Prostate gland (tissue), 2 donors: Measurements from ENCODE around the gene RAB8B. TPM values are rescaled to one million over a fixed set of nuclear protein-coding genes. Genes with fewer than 3 reads are reported as not detected.

ENCODE experiments used
- DNase-seq: peaks from one replicate; pipeline ENCODE4 v3.0.0-alpha.2; 2019; ENCODE audit warnings: low spot score
- H3K27ac ChIP-seq, 2 donors: fragments of 200-600 bp; sonication (generic); 2 replicates each; pipeline ENCODE4 v1.5.1; 2017 to 2019
- H3K27me3 ChIP-seq: fragments of 200-600 bp; sonication (generic); replicated peaks from 2 replicates; pipeline ENCODE4 v1.5.1; 2019; ENCODE audit not compliant: insufficient read depth
- H3K36me3 ChIP-seq, 2 donors: fragments of 200-600 bp; sonication (generic); 1 replicate in 1 of 2; 2 replicates in 1 of 2; pipeline versions ENCODE4 v1.5.1 to v1.8.1; 2017 to 2019
- H3K4me1 ChIP-seq: fragments of 200-600 bp; sonication (generic); replicated peaks from 2 replicates; pipeline ENCODE4 v1.5.1; 2019
- H3K4me3 ChIP-seq, 2 donors: fragments of 200-600 bp; sonication (generic); 2 replicates each; pipeline ENCODE4 v1.5.1; 2017 to 2019
- H3K9me3 ChIP-seq: fragments of 200-600 bp; sonication (generic); 2 replicates; pipeline ENCODE4 v1.5.1; 2017
- POLR2A ChIP-seq: fragments of 450-650 bp; IDR thresholded peaks from one replicate; pipeline ENCODE4 v1.6.1; 2016; ENCODE audit warnings: antibody characterized with exemption, mild to moderate bottlenecking
- POLR2AphosphoS5 ChIP-seq: sonication (generic); formaldehyde crosslinking; IDR thresholded peaks from one replicate; pipeline ENCODE4 v1.6.1; 2017; ENCODE audit warnings: antibody characterized with exemption
- WGBS: methylation state at CpG from one replicate; pipeline ENCODE4 v1.1.5; 2018; 5-methylcytosine and 5-hydroxymethylcytosine counted together
- intact Hi-C: fragments of 100-400 bp; cut with DNase I; formaldehyde crosslinking; loops from one replicate; pipeline ENCODE4 v1.14.2; 2022
- total RNA-seq, 2 donors: library from RNA; depleted of rRNA; stranded (reverse); fragments of >200 nt; gene quantifications; one replicate each; pipeline ENCODE4 v1.1.0, GENCODE V29; 2016
- TF ChIP-seq, protein P1 (sequence below), 4 experiments: fragments of 200-600 bp in 2 of 4; fragments of 450-650 bp in 2 of 4; sonication (generic) in 2 of 4; IDR thresholded peaks; 1 replicate in 3 of 4; 2 replicates in 1 of 4; pipeline ENCODE4 v1.5.1; 2016 to 2019; ENCODE audit warnings: antibody characterized with exemption in 4 of 4, mild to moderate bottlenecking in 2 of 4, moderate library complexity in 2 of 4

Gene RAB8B
- total RNA-seq, 2 donors from 2014 or later, result 18.5 to 29.2 TPM

DNA sequence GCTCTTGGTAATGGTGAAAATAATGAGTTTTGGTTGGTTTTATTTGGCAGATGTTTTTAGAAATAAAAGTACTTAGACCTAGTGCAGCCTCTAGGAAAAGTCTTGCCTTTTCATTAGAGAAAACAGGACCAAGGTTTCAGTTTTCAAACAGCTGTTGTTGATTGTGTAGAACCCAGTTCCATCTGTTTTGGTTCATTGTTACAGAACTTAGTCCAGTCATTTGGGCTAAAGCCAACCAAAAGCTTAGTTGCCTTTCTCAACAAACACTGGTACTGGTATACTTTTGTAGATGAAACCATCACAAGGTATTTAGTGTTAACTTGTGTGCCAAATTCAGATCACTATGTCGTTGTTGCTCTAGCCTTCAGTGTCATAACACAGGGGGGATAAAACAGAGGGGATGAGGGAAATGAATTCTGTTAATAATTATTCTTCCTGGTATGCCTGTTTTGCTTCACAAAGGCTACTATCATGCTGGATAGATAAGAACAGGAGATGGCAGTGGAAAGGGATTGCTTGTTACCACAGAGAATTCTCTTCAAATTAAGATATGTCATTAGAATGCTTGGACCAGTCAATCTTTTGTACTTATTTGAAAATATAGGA, 75.4 kb downstream of the RAB8B start:
- H3K4me3 ChIP-seq, result no peak overlapping the region
- no peak for TF ChIP-seq POLR2AphosphoS5
- TF ChIP-seq, protein P1, sequence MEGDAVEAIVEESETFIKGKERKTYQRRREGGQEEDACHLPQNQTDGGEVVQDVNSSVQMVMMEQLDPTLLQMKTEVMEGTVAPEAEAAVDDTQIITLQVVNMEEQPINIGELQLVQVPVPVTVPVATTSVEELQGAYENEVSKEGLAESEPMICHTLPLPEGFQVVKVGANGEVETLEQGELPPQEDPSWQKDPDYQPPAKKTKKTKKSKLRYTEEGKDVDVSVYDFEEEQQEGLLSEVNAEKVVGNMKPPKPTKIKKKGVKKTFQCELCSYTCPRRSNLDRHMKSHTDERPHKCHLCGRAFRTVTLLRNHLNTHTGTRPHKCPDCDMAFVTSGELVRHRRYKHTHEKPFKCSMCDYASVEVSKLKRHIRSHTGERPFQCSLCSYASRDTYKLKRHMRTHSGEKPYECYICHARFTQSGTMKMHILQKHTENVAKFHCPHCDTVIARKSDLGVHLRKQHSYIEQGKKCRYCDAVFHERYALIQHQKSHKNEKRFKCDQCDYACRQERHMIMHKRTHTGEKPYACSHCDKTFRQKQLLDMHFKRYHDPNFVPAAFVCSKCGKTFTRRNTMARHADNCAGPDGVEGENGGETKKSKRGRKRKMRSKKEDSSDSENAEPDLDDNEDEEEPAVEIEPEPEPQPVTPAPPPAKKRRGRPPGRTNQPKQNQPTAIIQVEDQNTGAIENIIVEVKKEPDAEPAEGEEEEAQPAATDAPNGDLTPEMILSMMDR (IDR thresholded peaks at IDR 0.05), result no peak
- TF ChIP-seq POLR2A, result no peak
- no peak for DNase-seq
- H3K27me3 ChIP-seq, result no peaks in the 10 kb centered on the region
- no peaks in the 10 kb centered on the region for H3K9me3 ChIP-seq
- WGBS, result 47% methylated on average over 1 of the region's 1 CpG
- H3K27ac ChIP-seq, result no peak overlapping the region
- no peaks in the 10 kb centered on the region for H3K36me3 ChIP-seq
- no peaks in the 10 kb centered on the region for H3K4me1 ChIP-seq
- intact Hi-C loops, result no loop called here

DNA sequence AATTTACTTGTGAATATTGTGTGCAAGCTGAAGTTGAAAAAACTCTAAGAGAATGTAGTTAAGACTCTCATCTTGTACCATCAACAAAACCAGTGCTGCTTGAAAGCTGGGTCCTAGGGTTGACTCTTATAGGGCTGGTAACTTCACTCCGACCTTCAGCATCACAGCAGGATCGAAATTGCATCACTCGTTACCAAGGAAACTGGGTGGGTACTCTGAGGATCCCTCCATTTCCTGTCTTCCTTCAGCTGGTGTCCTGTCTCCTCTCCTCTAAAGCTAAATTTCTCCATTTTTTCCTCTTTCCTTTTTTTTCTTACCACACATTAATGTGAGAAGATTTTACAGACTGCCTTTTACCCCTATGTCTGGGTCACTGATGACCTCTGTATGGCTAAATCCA, 85.0 kb downstream of the RAB8B start:
- WGBS, result 85% methylated on average over 3 of the region's 3 CpGs
- Histone ChIP-seq H3K4me1 (no peaks in the 10 kb centered on the region), H3K27me3 (no peaks in the 10 kb centered on the region), H3K4me3 (no peak overlapping the region), H3K27ac (no peak overlapping the region), H3K36me3 (no peaks in the 10 kb centered on the region), H3K9me3 (no peaks in the 10 kb centered on the region)
- no peak for DNase-seq
- TF ChIP-seq POLR2AphosphoS5 (no peak), POLR2A (no peak)
- TF ChIP-seq, protein P1 (IDR thresholded peaks at IDR 0.05), result no peak
- intact Hi-C loops, result no loop called here

DNA sequence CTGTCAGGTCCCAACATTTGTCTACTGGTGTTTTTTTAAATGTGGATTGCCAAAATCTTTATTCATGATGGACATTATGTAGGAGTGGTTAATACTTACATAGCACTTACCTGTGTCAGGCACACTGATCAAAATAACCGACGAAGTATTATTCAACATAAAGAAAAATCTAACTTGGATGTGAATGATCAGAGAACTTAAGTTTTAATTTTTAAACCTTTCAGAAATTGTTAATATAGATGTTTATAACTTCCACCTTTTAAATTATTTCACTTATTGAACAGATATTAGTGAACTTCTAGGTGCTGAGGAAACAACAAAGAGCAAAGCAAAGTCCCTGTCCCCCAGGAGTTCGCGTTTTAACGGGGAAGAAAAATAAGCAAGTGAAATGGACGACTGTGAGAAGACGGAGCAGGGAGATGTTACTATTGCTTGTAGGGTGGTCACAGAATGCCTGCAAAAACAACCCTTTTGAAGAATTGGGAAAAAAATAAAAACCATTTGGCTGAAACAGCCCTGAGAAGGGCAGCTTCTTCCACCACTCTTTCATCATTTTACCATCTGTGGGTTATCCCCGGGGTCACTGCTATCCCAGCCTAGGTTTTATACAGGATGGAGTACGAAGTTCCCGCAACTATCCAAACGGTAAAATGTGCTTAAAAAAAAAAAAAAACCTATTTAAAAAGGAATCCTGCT, 87.1 kb downstream of the RAB8B start:
- H3K27me3 ChIP-seq, result no peaks in the 10 kb centered on the region
- no peak for DNase-seq
- no peaks in the 10 kb centered on the region for H3K4me1 ChIP-seq
- intact Hi-C loops, result loop anchor here (2.0 kb wide), 1 partner anchor 88 kb away; the partner anchor contains the start of gene RAB8B
- no peaks in the 10 kb centered on the region for H3K9me3 ChIP-seq
- 9% methylated on average over 11 of the region's 11 CpGs for WGBS
- H3K27ac ChIP-seq, result peak overlapping the region; percentile 92 to 96
- H3K36me3 ChIP-seq, result no peaks in the 10 kb centered on the region
- peak overlapping the region; percentile 90 to 97 for H3K4me3 ChIP-seq
- TF ChIP-seq POLR2A (no peak), POLR2AphosphoS5 (no peak)
- TF ChIP-seq, protein P1 (IDR thresholded peaks at IDR 0.05), result no peak

DNA sequence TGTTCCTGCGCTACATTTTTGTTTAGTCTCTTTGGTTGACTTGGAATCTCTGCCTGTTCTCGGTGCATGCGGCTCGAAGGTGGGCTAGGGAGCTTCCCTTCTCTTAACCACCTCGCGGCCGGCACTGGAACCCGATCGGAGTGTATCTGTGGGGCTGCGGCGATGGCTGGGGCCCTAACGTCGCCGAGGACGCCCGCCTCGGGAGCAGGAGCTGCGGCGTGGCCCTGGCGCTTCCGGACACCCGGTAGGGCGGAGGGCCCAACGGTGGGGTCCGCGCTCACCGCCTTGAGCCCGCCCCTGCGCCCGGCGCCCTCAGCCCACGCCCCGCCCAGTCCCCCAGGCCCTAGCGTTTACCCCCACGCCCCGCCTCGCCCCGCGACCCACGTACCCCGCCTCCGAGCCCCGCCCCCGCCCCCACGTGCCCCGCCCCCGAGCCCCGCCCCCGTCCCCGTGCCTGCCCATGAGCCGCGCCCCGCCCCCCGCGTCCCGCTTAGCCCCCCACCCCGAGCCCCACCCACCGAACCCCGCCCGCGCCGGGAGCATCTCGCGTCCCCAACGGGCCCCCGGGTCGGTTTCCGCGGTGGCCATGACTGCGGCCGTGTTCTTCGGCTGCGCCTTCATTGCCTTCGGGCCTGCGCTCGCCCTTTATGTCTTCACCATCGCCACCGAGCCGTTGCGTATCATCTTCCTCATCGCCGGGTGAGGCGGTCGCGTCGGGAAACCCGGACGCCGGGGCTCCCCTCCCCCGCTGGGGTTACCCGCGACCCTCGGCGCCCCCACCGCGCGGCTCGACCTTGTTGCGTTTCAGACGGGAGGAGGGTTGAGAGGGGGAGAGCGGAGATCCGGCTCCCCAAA, 87.9 kb downstream of the RAB8B start, which contains the start of gene APH1B:
APH1B (plus strand) TSS at position 568 of the 855 bp plus-strand sequence; CDS start at position 587, 19 bp downstream.
- Histone ChIP-seq H3K27me3 (no peaks in the 10 kb centered on the region), H3K27ac (peak within 1 kb of the TSS; percentile 92 to 96), H3K4me3 (peak within 1 kb of the TSS; percentile 90 to 97), H3K36me3 (no peaks in the 10 kb centered on the region), H3K9me3 (no peaks in the 10 kb centered on the region), H3K4me1 (no peaks in the 10 kb centered on the region)
- intact Hi-C loops, result loop anchor here (2.0 kb wide), 1 partner anchor 88 kb away; the partner anchor contains the start of gene RAB8B
- TF ChIP-seq, protein P1 (IDR thresholded peaks at IDR 0.05), result peak in 1 of 4 experiments; percentile 8
- TF ChIP-seq POLR2AphosphoS5 (no peak), POLR2A (peak; percentile 61)
- under 1% methylated on average over 65 of the region's 102 CpGs for WGBS
- peak; percentile 80 for DNase-seq
